Measurements from ENCODE around the gene GATAD2A. TPM values are rescaled to one million over a fixed set of nuclear protein-coding genes. Genes with fewer than 3 reads are reported as not detected.
"Not testable (repeated sequence)": the region's sequence is repeated elsewhere in the genome, so short reads cannot be mapped to it uniquely, and the experiment has no call there.

GATAD2A gene
- total and polyA plus RNA-seq, 4 experiments from 2014 or later = 3.8 to 108 (median 65.6) TPM

DNA sequence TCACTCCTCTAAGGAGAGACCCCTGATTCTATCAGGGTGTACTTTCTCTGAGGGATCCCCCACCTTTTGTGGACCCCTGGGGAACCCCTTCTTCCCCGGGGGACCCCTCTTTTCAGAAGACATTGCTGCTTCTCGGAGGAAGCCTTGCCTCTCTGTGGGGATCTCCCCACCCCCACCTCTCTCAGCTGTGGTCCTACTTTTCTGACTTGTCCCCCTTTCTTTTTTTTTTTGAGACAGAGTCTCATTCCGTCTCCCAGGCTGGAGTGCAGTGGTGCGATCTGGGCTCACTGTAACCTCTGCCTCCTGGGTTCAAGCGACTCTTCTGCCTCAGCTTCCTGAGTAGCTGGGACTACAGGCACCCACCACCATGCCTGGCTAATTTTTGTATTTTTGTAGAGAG is 18.4 kb upstream of the GATAD2A start:
- DNase-seq = no peak
- Histone ChIP-seq H3K4me3 (ENCODE audit: low read length in 2 of 2) (peak overlapping the region; percentile 33 to 57), H3K4me1 (ENCODE audit: insufficient read depth, low read length) (peaks cover 66% of the 10 kb centered on the region), H3K36me3 (ENCODE audit: insufficient read depth, low read length) (no peaks in the 10 kb centered on the region), H3K27ac (ENCODE audit: low read depth, low read length) (peak overlapping the region; percentile 85), H3K9me3 (ENCODE audit: control insufficient read depth in 1 of 2, low read length in 2 of 2) (no peaks in the 10 kb centered on the region), H3K27me3 (ENCODE audit: insufficient read depth, low read length) (no peaks in the 10 kb centered on the region)
- intact Hi-C loops (cut with micrococcal nuclease) = no loop called here
- ChIA-PET CTCF (ENCODE audit: partially characterized antibody) (interaction anchor here (0.6 to 1.7 kb wide), 2 partner anchors 66 to 103 kb away, joined by 3 to 5 read pairs; no protein-coding TSS in a partner anchor), POLR2A (ENCODE audit: partially characterized antibody) (interaction anchor here (1.0 to 2.4 kb wide), 4 partner anchors 9 to 18 kb away, joined by 3 to 16 read pairs (median 3); partner anchors contain the start of gene GATAD2A)
- no peaks in the 10 kb centered on the region for H3K27me3 Mint-ChIP-seq
- no peaks in the 10 kb centered on the region for H3K9me3 Mint-ChIP-seq
- peak overlapping the region; percentile 93 to 97 (median 95) for H3K27ac Mint-ChIP-seq
- H3K4me1 Mint-ChIP-seq = peaks cover 36 to 65% (median 49%) of the 10 kb centered on the region in 4 donors
- peak overlapping the region; percentile 92 to 98 (median 94) for H3K4me3 Mint-ChIP-seq
- H3K36me3 Mint-ChIP-seq = peaks cover 0 to 8% of the 10 kb centered on the region in 2 donors

DNA sequence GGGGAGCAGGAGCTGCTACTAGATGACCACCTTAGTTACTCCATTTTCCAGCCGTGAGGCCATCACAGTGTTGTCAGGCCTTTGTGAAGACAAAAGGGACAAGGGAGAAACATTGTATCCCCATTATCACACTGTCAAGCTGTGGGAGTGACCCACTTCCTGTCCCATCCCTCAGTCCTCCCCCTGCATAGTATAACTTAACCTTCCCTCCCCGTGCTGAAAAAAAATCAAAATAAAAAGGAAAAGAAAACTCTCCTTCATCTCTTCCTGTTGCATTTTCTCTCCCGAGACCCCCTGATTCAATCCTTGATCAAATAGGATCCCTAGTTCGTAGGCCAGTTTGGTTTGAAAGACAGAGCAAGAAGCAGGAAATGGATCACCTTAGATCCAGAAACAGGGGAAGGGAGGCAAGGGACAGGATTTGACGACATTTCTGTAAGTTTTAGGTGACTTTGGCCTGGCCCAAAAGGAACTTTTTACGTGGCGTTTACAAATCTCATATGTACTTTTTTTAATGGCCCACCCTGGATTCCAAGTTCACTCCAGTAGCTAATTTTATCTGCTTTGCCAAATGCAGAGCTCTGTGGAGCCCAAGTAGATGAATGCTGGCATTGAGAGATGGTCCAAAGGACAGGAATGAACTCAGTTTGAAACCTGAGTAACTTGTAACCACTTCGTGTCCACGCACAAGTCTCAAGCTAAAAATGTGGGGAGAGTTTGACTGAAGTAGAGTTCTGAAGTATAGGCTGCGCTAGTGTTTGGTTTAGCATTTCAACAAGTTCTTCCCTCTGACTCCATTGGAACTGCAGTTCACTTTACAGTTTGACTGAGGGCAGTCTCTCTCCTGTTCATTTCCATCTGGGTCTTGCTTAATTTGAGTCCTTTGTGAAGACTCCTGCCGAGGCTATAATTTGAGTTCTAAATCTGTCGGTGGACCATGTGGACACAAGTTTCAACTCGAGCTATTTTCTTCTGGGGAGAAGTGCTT is 16.6 kb upstream of the GATAD2A start:
- Mint-ChIP-seq H3K4me3 (peak overlapping the region; percentile 49 to 98 (median 93)), H3K4me1 (peaks cover 41 to 74% (median 57%) of the 10 kb centered on the region in 4 donors), H3K27ac (peak overlapping the region; percentile 76 to 97 (median 92)), H3K36me3 (peaks cover 0 to 8% of the 10 kb centered on the region in 2 donors), H3K27me3 (no peaks in the 10 kb centered on the region), H3K9me3 (no peaks in the 10 kb centered on the region)
- Histone ChIP-seq H3K4me3 (ENCODE audit: low read length in 2 of 2) (no peak overlapping the region), H3K36me3 (ENCODE audit: insufficient read depth, low read length) (no peaks in the 10 kb centered on the region), H3K27me3 (ENCODE audit: insufficient read depth, low read length) (no peaks in the 10 kb centered on the region), H3K4me1 (ENCODE audit: insufficient read depth, low read length) (peaks cover 81% of the 10 kb centered on the region), H3K27ac (ENCODE audit: low read depth, low read length) (peak overlapping the region; percentile 26), H3K9me3 (ENCODE audit: control insufficient read depth in 1 of 2, low read length in 2 of 2) (no peaks in the 10 kb centered on the region)
- ChIA-PET CTCF (ENCODE audit: partially characterized antibody) (interaction anchor here (0.8 to 1.7 kb wide), 5 partner anchors 9 to 101 kb away, joined by 3 to 5 read pairs (median 3); partner anchors contain the start of gene GATAD2A), POLR2A (ENCODE audit: partially characterized antibody) (interaction anchor here (0.9 to 2.4 kb wide), 6 partner anchors 11 to 101 kb away, joined by 3 to 16 read pairs (median 3); partner anchors contain the start of gene GATAD2A)
- intact Hi-C loops (cut with micrococcal nuclease) = no loop called here
- DNase-seq = no peak

DNA sequence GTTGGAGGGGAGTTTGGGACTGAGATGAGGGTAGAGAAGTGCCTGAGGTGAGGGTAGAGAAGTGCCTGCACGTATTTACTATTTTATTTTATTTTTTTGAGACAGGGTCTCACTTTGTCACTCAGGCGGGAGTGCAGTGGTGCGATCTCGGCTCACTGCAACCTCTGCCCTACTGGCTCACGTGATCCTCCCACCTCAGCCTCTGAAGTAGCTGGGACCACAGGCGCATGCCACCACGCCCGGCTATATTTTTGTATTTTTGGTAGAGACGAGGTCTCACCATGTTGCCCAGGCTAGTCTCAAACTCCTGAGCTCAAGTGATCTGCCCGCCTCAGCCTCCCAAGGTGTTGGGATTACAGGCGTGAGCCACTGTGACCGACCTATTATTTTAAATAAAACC is 15.8 kb upstream of the GATAD2A start:
- H3K27me3 ChIP-seq (ENCODE audit: insufficient read depth, low read length); H3K36me3 Mint-ChIP-seq; DNase-seq; H3K9me3 ChIP-seq (ENCODE audit: control insufficient read depth in 1 of 2, low read length in 2 of 2); intact Hi-C loops (cut with micrococcal nuclease); H3K27me3 Mint-ChIP-seq; H3K9me3 Mint-ChIP-seq; H3K27ac ChIP-seq (ENCODE audit: low read depth, low read length); H3K36me3 ChIP-seq (ENCODE audit: insufficient read depth, low read length); H3K4me3 ChIP-seq (ENCODE audit: low read length in 2 of 2): not testable (repeated sequence)
- Mint-ChIP-seq H3K4me1 (peaks cover 46 to 83% (median 63%) of the 10 kb centered on the region in 4 donors), H3K27ac (peak overlapping the region in 5 of 7 donors; percentile 35 to 97 (median 93)), H3K4me3 (peak overlapping the region in 5 of 8 donors; percentile 0 to 98 (median 43))
- peaks cover 85% of the 10 kb centered on the region for H3K4me1 ChIP-seq (ENCODE audit: insufficient read depth, low read length)
- ChIA-PET CTCF (ENCODE audit: partially characterized antibody) (interaction anchor here (1.1 to 1.4 kb wide), 2 partner anchors 16 to 18 kb away, joined by 3 read pairs; partner anchors contain the start of gene GATAD2A), POLR2A (ENCODE audit: partially characterized antibody) (interaction anchor here (1.4 to 2.4 kb wide), 4 partner anchors 16 to 70 kb away, joined by 3 to 16 read pairs (median 4); partner anchors contain the start of gene GATAD2A)

DNA sequence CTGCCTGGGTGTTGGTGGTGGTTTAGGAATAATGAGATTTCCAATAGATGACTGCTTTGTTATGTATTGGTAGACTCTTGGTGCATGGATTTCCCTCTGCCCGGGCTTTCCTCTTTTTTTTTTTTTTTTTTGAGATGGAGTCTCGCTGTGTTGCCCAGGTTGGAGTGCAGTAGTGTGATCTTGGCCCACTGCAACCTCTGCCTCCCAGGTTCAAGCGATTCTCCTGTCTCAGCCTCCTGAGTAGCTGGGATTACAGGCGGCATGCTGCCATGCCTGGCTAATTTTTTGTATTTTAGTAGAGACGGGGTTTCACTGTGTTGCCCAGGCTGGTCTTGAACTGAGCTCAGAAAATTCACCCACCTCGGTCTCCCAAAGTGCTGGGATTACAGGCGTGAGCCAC is 11.1 kb upstream of the GATAD2A start:
- CTCF ChIA-PET (ENCODE audit: partially characterized antibody) = interaction anchor here (0.7 to 2.2 kb wide), 2 partner anchors 11 to 30 kb away, joined by 3 to 9 read pairs; partner anchors contain the start of gene GATAD2A
- H3K9me3 ChIP-seq (ENCODE audit: control insufficient read depth in 1 of 2, low read length in 2 of 2); H3K9me3 Mint-ChIP-seq; DNase-seq; H3K36me3 Mint-ChIP-seq; H3K36me3 ChIP-seq (ENCODE audit: insufficient read depth, low read length); H3K27me3 Mint-ChIP-seq; H3K4me3 ChIP-seq (ENCODE audit: low read length in 2 of 2); H3K27ac ChIP-seq (ENCODE audit: low read depth, low read length); intact Hi-C loops (cut with micrococcal nuclease); H3K27me3 ChIP-seq (ENCODE audit: insufficient read depth, low read length): not testable (repeated sequence)
- POLR2A ChIA-PET (ENCODE audit: partially characterized antibody) = interaction anchor here (1.4 to 2.7 kb wide), 3 partner anchors 9 to 30 kb away, joined by 5 to 14 read pairs (median 7); partner anchors contain the start of gene GATAD2A
- H3K27ac Mint-ChIP-seq = peak overlapping the region in 4 of 7 donors; percentile 41 to 88 (median 86)
- H3K4me3 Mint-ChIP-seq = peak overlapping the region in 4 of 8 donors; percentile 61 to 80 (median 70)
- peaks cover 32 to 68% (median 42%) of the 10 kb centered on the region in 4 donors for H3K4me1 Mint-ChIP-seq
- peaks cover 67% of the 10 kb centered on the region for H3K4me1 ChIP-seq (ENCODE audit: insufficient read depth, low read length)

DNA sequence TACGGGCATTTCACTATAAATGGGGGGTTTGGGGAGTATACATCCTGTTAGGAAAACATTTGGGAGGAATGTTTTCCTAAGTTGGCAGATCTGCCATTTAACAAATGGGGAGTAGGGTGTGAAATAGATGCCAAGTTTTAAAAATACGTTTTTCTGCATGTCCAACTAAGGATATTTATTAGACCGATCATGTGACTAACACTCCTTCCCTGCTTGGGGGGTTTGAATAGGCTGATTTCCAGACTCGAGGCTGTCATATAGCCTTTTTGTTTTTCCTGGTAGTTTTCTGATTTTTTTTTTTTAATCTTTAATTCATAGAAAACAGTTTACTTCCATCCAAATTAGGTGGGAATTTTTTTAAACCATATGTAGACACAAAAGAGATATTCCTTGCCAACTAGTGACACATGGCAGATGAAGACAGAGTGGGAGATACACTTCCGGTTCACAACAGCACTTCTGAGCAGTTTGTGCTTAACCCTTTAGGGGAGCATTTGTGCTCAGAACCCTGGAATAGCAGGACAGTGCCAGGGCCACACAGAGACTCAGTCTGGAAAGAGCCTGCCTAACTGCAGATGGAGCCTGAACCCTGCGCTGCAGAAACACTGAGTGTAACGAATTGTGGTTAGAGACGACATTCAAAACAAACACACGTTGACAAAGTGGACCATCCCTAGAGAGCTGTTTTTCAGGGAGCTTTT is 5.6 kb upstream of the GATAD2A start:
- Mint-ChIP-seq H3K36me3 (peaks cover 0 to 2% of the 10 kb centered on the region in 2 donors), H3K27me3 (no peaks in the 10 kb centered on the region), H3K4me1 (peaks cover 16 to 56% (median 30%) of the 10 kb centered on the region in 4 donors), H3K4me3 (no peak overlapping the region), H3K27ac (peak overlapping the region in 4 of 7 donors; percentile 32 to 66 (median 47)), H3K9me3 (peaks cover 0 to under 1% (median 0%) of the 10 kb centered on the region in 8 donors)
- Histone ChIP-seq H3K36me3 (ENCODE audit: insufficient read depth, low read length) (no peaks in the 10 kb centered on the region), H3K4me3 (ENCODE audit: low read length in 2 of 2) (no peak overlapping the region), H3K27me3 (ENCODE audit: insufficient read depth, low read length) (no peaks in the 10 kb centered on the region), H3K27ac (ENCODE audit: low read depth, low read length) (no peak overlapping the region), H3K4me1 (ENCODE audit: insufficient read depth, low read length) (peaks cover 33% of the 10 kb centered on the region), H3K9me3 (ENCODE audit: control insufficient read depth in 1 of 2, low read length in 2 of 2) (no peaks in the 10 kb centered on the region)
- no peak for DNase-seq
- ChIA-PET CTCF (ENCODE audit: partially characterized antibody) (interaction anchor here (0.6 kb wide), 1 partner anchor 34 kb away, joined by 3 read pairs; no protein-coding TSS in a partner anchor), POLR2A (ENCODE audit: partially characterized antibody) (interaction anchor here (1.0 to 1.4 kb wide), 2 partner anchors 12 to 36 kb away, joined by 3 read pairs; no protein-coding TSS in a partner anchor)
- intact Hi-C loops (cut with micrococcal nuclease) = loop anchor here (10.0 kb wide), 1 partner anchor 265 kb away; the partner anchor contains the start of genes ATP13A1 and ZNF101

DNA sequence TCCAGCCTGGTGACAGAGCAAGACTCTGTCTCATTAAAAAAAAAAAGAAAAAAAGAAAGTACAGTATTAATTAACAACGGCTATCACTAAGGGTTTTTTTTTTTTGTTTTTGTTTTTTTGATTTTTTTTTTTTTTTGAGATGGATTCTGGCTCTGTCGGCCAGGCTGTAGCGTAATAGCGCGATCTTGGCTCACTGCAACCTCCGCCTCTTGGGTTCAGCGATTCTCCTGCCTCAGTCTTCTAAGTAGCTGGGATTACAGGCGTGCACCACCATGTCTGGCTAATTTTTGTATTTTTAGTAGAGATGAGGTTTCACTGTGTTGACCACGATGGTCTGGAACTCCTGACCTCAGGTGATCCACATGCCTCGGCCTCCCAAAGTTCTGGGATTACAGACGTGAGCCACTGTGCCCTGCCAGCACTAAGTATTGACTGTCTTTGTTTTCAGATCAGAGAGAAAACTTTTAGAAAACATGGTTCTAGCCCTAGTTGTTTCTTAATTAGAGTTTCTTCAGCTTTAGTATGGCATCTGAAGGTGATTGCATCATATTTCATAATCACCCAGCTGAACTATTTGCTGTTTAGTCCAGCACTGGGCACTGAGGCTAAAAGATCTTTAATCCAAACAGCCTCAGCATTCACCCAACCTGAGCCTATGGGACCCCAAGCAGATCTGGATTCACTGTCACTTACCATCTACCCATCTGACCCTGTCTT is 2.7 kb upstream of the GATAD2A start:
- Histone ChIP-seq H3K27ac (ENCODE audit: low read depth, low read length) (no peak overlapping the region), H3K9me3 (ENCODE audit: control insufficient read depth in 1 of 2, low read length in 2 of 2) (no peaks in the 10 kb centered on the region), H3K27me3 (ENCODE audit: insufficient read depth, low read length) (no peaks in the 10 kb centered on the region), H3K4me3 (ENCODE audit: low read length in 2 of 2) (no peak overlapping the region), H3K36me3 (ENCODE audit: insufficient read depth, low read length) (no peaks in the 10 kb centered on the region), H3K4me1 (ENCODE audit: insufficient read depth, low read length) (peaks cover 35% of the 10 kb centered on the region)
- peak overlapping the region in 5 of 7 donors; percentile 0 to 95 (median 49) for H3K27ac Mint-ChIP-seq
- intact Hi-C loops (cut with micrococcal nuclease) = loop anchor here (10.0 kb wide), 1 partner anchor 262 kb away; the partner anchor contains the start of genes ATP13A1 and ZNF101
- DNase-seq = no peak
- no peaks in the 10 kb centered on the region for H3K27me3 Mint-ChIP-seq
- H3K4me1 Mint-ChIP-seq = peaks cover 27 to 57% (median 42%) of the 10 kb centered on the region in 4 donors
- H3K4me3 Mint-ChIP-seq = no peak overlapping the region
- ChIA-PET CTCF (ENCODE audit: partially characterized antibody) (interaction anchor here (0.7 to 6.2 kb wide), 4 partner anchors 23 to 88 kb away, joined by 3 to 62 read pairs (median 4); no protein-coding TSS in a partner anchor), POLR2A (ENCODE audit: partially characterized antibody) (interaction anchor here (0.7 to 1.5 kb wide), 2 partner anchors 17 to 38 kb away, joined by 3 to 5 read pairs; no protein-coding TSS in a partner anchor)
- H3K36me3 Mint-ChIP-seq = peaks cover 0 to 12% of the 10 kb centered on the region in 2 donors
- no peaks in the 10 kb centered on the region for H3K9me3 Mint-ChIP-seq
